Ecto neural progenitor cell (in vitro differentiated cells): ENCODE data around the gene LRRC27.
"Not testable (repeated sequence)": the region's sequence is repeated elsewhere in the genome, so short reads cannot be mapped to it uniquely, and the experiment has no call there.

Source experiments
- DNase-seq: peaks from one replicate; pipeline ENCODE4 v3.0.0-alpha.2; 2018; ENCODE audit warnings: low spot score

Gene LRRC27

GRCh38 chr10:132331601-132332432 lies at the start of gene LRRC27:
LRRC27 (plus strand) TSS chr10:132332193; CDS start chr10:132333525, 1,332 bp downstream.
- peak; percentile 100 for DNase-seq

DNA sequence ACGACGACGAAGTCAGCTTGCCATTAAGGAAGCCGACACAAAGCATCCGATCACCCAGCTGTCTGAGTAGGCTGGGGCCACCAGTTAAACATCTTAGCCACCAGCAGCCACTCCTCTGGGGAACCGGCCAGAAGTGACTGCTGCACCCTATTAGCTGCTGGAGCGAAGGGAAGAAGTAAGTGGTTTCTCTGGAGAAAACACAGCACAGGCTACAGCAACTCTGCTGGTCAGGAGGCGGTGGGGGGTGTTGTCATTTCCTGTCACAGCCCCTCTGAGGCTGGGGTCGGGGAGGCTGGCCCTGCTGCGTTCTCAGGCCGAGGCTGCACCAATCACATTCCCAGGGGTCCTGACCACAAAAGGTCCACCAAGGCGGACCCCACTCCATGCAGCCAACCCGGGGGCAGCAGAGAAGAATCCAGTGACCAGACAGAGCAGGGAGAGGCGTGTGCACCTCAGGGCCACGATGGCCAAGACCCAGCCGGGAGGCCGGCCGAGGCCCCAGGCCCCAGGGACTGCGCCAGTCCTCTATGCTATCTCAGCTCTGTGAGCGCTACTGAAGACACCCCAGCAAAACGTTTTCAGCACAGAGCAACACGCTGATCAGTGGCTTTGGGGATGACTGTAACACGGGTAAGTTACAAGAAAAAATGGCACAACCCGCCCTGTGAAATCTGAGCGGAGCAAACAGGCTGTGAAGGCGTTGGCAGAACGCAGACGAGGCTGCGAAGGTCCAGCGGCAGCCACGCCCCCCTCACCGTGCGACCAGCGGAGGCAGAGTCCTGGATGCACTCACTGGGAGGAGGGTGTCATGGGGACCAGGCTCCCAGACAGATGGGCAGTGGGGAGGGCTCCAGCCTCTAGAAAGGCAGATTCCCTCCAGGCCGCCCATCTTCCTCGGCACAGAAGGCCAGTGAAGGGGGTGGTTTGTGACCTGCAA lies 49.1 kb upstream of the LRRC27 start:
- no peak for DNase-seq

DNA sequence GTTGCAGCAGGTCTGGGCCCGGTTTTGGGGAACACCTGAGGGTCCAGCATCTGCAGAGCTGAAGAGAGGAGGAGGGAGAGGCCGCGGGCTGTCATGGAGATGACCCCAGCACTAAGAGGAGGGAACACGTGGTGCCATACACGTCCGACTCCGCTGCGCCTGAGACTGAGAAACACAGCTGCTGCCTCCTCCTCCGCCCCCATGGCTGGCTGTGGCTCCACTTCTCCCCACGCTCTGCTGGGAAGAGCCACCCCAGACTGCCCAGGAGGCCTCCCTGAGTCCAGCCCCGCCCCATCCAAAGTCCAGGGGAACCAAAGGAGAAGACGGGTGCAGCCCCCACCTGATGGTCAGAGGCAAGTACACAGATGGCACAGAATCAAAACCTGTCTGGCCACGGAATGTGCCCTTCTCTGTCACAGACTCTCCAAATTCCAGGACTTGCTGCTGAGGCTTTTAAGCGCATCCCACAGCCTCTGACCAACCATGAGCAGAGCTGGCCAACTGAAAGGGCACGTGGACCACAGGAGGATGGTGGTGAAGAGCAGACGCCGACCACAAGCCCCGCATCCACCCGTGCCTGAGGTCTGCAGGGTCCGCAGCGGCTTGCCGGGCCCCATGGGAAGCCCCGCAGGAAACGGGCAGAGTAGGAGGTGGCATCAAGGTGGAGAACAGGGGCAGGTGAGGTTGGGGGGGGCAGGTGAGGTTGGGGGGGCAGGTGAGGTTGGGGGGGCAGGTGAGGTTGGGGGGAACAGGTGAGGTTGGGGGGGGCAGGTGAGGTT lies 48.2 kb upstream of the LRRC27 start:
- DNase-seq, result no peak

- DNase-seq, result no peak
Observed at GRCh38 chr10:132289439-132289838, 42.6 kb upstream of the LRRC27 start.

DNA sequence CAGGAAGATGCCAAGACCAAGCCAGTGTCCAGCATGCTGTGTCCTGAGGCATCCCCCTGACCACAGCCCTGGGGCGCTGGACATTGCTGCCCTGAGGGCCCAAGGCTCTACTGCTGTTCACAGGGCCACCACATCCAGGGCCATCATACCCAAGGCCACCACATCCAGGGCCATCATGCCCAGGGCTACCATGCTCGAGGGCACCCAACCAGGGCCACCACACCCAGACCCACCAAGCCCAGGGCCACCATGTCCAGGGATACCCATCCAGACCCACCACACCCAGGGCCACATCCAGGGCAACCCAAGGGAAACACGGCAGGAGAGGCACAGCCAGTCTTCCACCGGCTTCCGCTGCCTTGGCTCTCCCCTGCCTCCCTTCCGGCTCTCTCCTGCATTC lies 41.4 kb upstream of the LRRC27 start:
- no peak for DNase-seq

GRCh38 chr10:132291826-132292225 lies 40.2 kb upstream of the LRRC27 start:
- no peak for DNase-seq

DNA sequence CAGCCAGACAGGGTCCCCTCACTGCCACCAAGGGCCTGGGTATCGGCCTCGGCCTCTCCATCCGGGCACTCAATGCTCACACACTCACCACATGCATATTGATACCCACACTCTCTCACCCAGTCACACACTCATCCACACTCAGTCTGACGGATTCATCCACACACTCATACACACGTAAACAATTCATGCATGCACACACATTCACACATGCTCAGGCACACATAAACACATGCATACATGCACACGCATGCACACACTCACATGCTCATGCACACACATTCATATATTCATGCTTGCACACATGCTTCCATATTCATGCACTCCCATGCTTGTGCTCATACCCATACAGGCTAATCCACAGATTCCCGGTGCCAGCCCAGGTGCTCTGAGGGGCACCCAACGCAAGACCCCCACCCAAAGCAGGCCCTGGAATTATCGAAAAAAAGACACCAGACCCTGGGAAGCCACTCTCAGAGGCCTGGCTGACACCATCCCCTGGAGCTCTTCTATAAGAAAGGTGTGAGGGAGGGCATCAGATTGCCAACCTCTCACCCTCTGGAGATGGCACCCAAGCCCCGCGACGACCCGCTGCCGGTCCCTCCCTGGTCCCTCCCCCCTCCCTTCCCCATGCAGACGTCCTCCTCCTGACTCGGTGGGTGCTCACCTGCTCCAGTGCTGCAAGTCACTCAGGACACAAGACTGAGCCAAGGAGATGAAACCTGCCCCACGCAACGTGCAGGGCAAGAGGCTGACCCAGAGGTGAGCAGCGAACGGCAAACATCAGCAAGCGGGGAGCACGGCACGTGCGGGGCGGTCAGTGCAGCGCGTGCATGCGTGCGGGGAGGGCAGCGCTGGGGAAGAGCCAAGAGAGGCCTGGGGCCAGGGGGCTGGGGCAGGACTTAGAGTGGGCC lies 39.4 kb upstream of the LRRC27 start:
- DNase-seq, result no peak

GRCh38 chr10:132293201-132293812 lies 38.7 kb upstream of the LRRC27 start:
- DNase-seq, result no peak

- DNase-seq, result no peak
Observed at GRCh38 chr10:132293813-132294520, 38.0 kb upstream of the LRRC27 start.

DNA sequence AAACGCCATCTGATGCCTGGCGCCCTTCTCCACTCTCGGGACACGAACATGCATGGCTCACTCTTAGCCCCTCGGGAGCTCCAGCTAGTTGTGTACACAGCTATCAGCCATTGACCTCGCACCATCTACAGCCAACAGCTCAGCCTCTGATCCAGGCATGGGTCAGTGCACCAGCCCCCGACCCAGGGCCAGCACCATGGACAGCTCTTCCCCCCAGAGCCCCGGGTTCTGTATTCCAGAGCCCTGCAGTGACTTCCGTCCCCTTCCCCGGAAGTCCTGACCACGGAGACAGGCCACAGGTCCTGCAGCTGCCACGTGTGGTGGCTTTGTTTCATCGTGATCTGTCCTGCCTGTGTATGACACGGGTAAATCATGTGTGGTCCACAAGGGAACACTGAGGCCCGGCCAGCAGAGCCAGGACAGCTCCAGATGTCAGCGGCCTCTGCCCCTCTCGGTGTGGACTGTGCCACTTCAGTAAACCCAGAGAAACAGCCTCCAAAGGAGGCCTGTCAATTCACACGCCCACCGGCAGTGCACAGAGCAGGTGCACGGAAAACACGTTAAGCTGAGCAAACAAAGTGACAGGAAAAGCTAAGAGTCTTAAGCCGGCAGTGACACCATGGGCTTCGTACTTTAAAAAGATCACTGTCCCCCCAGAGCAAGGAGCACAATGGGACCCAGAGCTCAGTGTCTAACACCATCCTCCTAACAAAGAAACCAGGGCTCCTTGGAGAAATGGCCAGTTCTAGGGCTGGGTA lies 37.3 kb upstream of the LRRC27 start:
- DNase-seq, result peak; percentile 82

DNA sequence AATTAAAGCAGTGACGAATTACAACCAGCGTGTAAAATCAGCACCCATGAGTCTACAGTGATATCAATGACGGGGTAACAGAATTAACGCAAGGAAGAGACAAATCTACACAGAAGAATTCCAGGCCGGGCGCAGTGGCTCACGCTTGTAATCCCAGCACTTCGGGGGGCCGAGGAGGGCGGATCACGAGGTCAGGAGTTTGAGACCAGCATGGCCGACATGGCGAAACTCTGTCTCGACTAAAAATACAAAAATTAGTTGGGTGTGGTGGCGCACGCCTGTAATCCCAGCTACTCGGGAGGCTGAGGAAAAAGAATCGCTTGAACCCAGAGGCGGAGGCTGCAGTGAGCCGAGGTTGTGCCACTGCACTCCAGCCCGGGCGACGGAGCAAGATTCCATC lies 36.5 kb upstream of the LRRC27 start:
- not testable (repeated sequence) for DNase-seq

DNA sequence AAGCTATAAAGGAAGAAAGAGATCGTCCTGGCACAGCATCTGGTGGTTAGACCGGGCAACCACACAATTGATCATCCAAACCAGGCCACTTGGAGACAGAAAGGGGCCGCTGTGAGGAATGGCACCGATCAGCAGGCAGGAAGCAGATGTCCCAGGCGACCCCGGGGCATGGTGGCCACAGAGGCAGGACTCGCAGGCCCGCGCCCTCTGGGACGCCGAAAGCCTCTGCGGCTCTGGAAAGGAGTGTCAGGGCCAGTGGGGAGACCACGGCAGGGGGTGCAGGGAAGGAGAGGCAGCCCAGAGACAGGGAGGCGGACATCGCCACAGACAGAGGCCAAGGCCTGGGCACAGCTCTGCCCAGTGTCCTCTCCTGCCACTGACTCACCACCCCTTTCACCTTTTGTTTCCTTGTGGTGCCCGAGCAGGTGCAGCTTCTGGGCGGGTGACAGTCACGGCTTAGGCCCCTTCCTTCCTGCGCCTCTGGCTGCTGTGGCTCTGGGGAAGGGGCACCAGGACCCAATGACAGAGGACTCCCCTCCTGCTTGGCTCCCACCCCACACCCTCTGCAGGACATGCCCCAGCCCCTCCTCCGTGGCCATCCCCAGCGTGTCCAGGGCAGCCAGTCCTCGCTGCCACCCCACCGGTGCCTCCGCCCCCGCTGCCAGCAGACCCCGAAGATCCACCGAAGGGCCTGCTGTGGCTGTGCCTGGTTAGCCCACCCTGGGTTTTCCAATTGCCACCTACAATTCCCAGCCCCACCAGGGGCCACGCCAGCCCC lies 35.1 kb upstream of the LRRC27 start:
- DNase-seq, result no peak

GRCh38 chr10:132297526-132297925 lies 34.5 kb upstream of the LRRC27 start:
- no peak for DNase-seq

GRCh38 chr10:132298038-132298881 lies 33.7 kb upstream of the LRRC27 start:
- DNase-seq, result no peak

DNA sequence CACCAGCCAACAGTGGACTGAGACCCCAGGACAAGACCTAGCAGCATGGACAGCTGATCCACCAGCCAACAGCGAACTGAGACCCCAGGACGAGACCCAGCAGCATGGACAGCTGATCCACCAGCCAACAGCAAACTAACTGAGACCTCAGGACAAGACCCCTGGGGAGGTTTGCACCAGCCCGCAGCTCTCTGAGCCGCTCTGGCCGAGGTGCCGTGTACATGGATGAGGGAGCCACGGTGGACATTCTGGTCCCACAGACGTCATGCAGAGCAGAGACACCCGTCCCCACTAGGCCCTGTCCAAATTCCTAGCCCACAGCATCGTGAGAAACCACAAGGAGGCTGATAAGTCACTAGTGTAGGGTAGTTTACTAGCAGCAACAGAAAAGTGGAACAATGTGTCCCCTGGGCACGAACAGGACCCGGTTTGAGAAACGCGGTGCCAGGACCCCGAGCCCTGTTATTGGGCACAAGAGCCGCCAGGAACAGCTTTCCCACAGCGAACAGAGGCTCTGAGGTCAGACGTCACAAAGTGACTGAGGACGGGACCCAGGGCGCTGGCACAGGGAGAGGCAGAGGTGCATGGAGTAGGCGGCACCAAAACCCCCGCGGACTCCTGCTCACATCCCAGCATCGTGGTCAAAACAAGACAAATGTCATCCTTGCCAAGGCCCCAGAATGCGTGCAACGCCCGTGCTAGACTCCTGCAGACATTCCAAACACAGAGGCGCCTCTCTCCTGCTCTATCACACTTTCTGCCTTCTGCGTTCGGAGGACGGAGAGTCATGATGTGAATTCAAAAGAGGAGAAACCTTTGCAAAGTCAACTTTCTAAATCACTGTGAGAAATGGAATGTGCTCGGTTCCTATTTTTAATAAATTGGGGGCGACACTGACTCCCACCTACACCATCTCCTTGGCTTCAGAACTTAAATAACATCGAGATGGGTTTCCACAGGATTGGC lies 32.3 kb upstream of the LRRC27 start:
- no peak for DNase-seq

DNA sequence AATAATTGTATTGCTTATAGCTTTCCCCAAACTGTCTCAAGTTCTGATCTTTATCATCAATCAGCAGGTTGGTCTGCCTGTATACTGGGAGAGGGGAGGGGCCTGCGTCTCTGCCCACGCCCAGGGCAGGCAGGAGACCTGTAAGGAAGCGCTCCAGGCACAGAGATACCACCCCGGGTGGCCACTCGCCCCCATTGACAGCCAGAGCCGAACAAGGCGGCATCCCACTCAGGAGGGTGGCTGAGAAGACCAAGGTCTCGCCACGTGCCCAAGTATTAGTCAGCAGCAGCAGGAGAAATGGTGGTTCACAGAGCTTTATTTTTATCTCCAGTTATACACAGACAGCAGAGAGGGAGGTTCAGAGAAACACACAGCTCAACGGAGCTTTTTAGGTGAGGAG lies 31.4 kb upstream of the LRRC27 start:
- DNase-seq, result no peak
